ENCODE measurements around the gene CYP24A1. TPM values are rescaled to one million over a fixed set of nuclear protein-coding genes. Genes with fewer than 3 reads are reported as not detected.
A peak's percentile ranks its signal among the peaks of the same experiment; 100 is the strongest.

The CYP24A1 gene
- total RNA-seq, 3 donors from 2014 or later = not detected

DNA sequence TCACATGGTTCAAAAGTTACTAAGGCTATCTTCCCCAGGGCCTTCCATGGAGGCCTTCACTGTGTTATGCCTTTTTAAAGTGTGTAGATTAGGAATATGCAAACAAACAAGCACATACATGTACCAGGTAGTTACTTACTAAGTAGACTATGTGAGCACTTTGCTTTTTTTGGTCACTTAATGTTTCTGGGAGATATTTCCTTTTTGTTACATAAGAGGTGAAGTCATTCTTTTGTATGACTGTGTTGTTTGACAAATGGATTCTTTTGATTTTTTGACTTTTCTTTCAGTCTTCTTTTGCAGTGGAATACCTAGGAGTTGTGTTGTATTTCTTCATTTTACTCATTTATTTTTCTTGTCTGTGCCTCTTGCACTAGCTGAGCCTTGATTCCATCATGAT lies 63.7 kb downstream of the CYP24A1 start:
- ATAC-seq (no peak), DNase-seq (no peak)
- Histone ChIP-seq H3K9me3 (no peaks in the 10 kb centered on the region), H3K36me3 (ENCODE audit: low read depth) (no peaks in the 10 kb centered on the region), H3K4me1 (ENCODE audit: low read depth) (peaks cover 19% of the 10 kb centered on the region), H3K4me3 (no peak overlapping the region)
- TF ChIP-seq, protein P1, sequence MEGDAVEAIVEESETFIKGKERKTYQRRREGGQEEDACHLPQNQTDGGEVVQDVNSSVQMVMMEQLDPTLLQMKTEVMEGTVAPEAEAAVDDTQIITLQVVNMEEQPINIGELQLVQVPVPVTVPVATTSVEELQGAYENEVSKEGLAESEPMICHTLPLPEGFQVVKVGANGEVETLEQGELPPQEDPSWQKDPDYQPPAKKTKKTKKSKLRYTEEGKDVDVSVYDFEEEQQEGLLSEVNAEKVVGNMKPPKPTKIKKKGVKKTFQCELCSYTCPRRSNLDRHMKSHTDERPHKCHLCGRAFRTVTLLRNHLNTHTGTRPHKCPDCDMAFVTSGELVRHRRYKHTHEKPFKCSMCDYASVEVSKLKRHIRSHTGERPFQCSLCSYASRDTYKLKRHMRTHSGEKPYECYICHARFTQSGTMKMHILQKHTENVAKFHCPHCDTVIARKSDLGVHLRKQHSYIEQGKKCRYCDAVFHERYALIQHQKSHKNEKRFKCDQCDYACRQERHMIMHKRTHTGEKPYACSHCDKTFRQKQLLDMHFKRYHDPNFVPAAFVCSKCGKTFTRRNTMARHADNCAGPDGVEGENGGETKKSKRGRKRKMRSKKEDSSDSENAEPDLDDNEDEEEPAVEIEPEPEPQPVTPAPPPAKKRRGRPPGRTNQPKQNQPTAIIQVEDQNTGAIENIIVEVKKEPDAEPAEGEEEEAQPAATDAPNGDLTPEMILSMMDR (IDR thresholded peaks at IDR 0.05) = no peak
- intact Hi-C loops (cut with DNase I, micrococcal nuclease) = no loop called here

DNA sequence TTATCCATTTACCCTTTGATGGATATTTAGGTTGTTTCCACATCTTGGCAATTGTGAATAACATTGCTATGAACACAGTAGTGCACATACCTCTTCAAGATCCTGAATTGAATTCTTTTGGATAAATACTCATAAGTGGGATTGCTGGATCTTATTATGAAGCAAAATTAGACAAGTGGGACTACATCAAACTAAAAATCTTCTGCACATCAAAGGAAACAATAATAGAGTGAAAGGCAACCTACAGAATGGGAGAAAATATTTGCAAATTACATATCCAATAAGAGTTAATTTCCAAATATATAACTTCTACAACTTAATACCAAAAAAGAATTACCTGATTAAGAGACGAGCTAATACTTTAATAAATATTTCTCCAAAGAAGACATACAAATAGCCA lies 65.0 kb downstream of the CYP24A1 start:
- no peaks in the 10 kb centered on the region for H3K36me3 ChIP-seq (ENCODE audit: low read depth)
- DNase-seq (no peak), ATAC-seq (no peak)
- H3K4me3 ChIP-seq = no peak overlapping the region
- intact Hi-C loops (cut with DNase I, micrococcal nuclease) = no loop called here
- no peaks in the 10 kb centered on the region for H3K9me3 ChIP-seq
- peaks cover 18% of the 10 kb centered on the region for H3K4me1 ChIP-seq (ENCODE audit: low read depth)
- TF ChIP-seq, protein P1 (IDR thresholded peaks at IDR 0.05) = no peak

DNA sequence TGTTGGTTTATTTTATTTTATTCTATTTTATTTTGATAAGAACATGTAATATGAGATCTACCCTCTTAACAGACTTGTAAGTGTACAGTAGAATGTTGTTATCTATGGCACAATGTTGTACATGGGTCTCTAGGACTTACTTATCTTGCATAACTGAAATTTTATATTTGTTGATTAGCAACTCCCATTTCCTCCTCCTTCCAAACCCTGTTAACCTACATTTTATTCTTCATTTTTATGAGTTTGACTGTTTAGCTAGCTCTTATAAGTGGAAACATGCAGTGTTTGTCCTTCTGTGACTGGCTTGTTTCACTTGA lies 65.5 kb downstream of the CYP24A1 start:
- H3K9me3 ChIP-seq = no peaks in the 10 kb centered on the region
- H3K4me1 ChIP-seq (ENCODE audit: low read depth) = peaks cover 21% of the 10 kb centered on the region
- TF ChIP-seq, protein P1 (IDR thresholded peaks at IDR 0.05) = no peak
- intact Hi-C loops (cut with DNase I, micrococcal nuclease) = no loop called here
- peak; percentile 23 for ATAC-seq
- DNase-seq = no peak
- H3K36me3 ChIP-seq (ENCODE audit: low read depth) = no peaks in the 10 kb centered on the region
- H3K4me3 ChIP-seq = no peak overlapping the region

DNA sequence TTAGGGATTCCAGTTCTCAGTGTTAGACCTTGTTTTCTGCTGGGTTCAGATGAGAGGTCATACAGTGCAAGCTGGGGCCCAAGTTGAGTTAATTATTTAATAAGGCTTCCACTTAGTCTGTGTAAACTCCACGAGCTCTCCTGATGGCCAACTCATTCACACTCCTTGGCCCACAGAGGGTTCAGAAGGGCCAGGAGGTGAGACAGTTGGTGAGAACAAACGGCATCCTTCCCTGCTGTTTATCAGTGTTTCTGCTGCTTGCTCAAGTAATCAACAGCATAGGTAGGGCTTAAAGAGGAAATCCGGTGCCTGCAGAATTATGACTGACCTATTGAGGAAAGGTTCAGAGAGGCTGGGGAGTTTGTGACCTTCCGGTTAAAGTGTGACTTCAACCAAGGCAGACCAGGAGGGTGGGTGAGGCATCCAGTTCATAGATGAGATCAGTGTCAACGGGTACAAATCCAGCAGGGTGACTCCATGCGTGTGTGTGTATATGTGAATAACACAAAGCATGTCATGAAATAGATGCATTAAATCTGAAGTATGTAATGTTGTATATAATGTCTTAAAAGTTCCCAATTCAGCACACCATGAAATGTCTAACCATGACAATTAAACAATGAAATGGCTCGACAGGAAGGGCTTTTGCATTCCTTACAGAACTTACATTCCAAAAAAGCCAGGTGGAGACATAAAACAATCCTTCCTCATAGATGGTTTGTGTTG lies 66.0 kb downstream of the CYP24A1 start:
- TF ChIP-seq, protein P1 (IDR thresholded peaks at IDR 0.05) = no peak
- intact Hi-C loops (cut with DNase I, micrococcal nuclease) = no loop called here
- no peaks in the 10 kb centered on the region for H3K36me3 ChIP-seq (ENCODE audit: low read depth)
- no peak overlapping the region for H3K4me3 ChIP-seq
- DNase-seq (peak in 1 of 3 donors; percentile 32), ATAC-seq (peak; percentile 76)
- H3K9me3 ChIP-seq = no peaks in the 10 kb centered on the region
- H3K4me1 ChIP-seq (ENCODE audit: low read depth) = peaks cover 16% of the 10 kb centered on the region

DNA sequence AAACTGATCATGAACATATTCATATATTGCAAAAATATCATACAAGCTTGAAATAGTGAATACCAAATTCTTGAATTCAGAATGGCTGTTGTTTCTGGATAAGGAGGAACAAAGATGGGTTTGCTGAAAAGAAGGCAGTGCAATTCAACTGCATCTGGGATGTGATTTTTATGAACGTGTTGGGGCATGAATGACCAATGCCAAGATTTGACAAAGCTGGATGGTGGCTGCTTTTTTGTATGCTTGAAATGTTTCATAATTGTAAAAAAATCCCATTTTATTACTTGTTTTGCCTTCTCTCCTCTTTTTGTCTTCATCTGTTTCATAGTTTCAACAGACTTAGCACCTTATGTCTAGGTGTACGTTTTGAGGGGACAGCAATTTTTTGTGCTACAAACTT lies 66.6 kb downstream of the CYP24A1 start:
- intact Hi-C loops (cut with DNase I, micrococcal nuclease) = no loop called here
- Histone ChIP-seq H3K36me3 (ENCODE audit: low read depth) (no peaks in the 10 kb centered on the region), H3K4me3 (no peak overlapping the region), H3K4me1 (ENCODE audit: low read depth) (peaks cover 16% of the 10 kb centered on the region), H3K9me3 (no peaks in the 10 kb centered on the region)
- TF ChIP-seq, protein P1 (IDR thresholded peaks at IDR 0.05) = no peak
- ATAC-seq (no peak), DNase-seq (no peak)

DNA sequence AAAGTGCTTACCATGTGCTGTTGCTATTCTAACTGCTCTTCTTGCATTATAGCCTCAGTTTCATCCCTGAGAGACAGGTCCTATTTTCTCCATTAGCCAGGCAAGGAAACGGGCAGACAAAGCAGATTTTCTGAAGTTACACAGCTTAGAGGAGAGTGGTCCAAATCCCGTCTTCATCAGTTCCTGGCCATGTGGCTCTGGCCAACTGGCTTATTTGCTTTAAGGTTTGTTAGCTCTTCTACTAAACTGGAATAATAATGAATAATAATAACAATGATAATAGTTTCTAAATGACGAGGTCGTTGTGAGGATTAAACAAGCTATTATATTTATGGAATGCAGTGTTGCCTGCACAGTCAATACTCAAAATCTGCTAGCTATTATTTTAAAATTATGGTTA lies 67.6 kb downstream of the CYP24A1 start:
- Histone ChIP-seq H3K4me3 (no peak overlapping the region), H3K9me3 (no peaks in the 10 kb centered on the region), H3K36me3 (ENCODE audit: low read depth) (no peaks in the 10 kb centered on the region), H3K4me1 (ENCODE audit: low read depth) (peaks cover 16% of the 10 kb centered on the region)
- TF ChIP-seq, protein P1 (IDR thresholded peaks at IDR 0.05) = no peak
- no peak for ATAC-seq
- no peak for DNase-seq
- intact Hi-C loops (cut with DNase I, micrococcal nuclease) = no loop called here
